H1 (cell line): ENCODE results near the gene QRICH2. TPM values are rescaled to one million over a fixed set of nuclear protein-coding genes. Genes with fewer than 3 reads are reported as not detected.

Experiments
- CTCF ChIA-PET: fragments of 300-600 bp; sonication (Branson Sonifier 250); formaldehyde crosslinking; loops from one replicate; lab custom pipeline; 2021; ENCODE audit not compliant: partially characterized antibody; lab: Charles Lee
- POLR2A ChIA-PET: fragments of 300-600 bp; sonication (Branson Sonifier 250); formaldehyde crosslinking; loops from one replicate; lab custom pipeline; 2021; ENCODE audit warnings: inconsistent platforms; ENCODE audit not compliant: partially characterized antibody; lab: Charles Lee
- DNase-seq, 2 experiments: peaks; one replicate each; pipeline versions ENCODE4 v3.0.0 to v3.0.0-alpha.2; 2010 to 2022; ENCODE audit warnings: low spot score in 2 of 2, low read depth in 1 of 2, mixed read lengths in 1 of 2
- FAIRE-seq: peaks from 2 replicates; lab custom pipeline; 2011; peaks lifted over from hg19 to GRCh38; lab: Jason Lieb, UNC
- H2AFZ ChIP-seq: 2 replicates; pipeline ENCODE4 v1.8.1; 2012; ENCODE audit warnings: low read length, inconsistent platforms
- H2AK5ac ChIP-seq: 2 replicates; pipeline ENCODE4 v1.6.1; 2013; ENCODE audit warnings: low read depth, low read length
- H2BK120ac ChIP-seq: replicated peaks from 2 replicates; pipeline ENCODE3; 2013; ENCODE audit warnings: low read depth, low read length, inconsistent platforms
- H2BK12ac ChIP-seq: 2 replicates; pipeline ENCODE4 v1.6.1; 2013; ENCODE audit warnings: low read depth, low read length
- H2BK15ac ChIP-seq: 2 replicates; pipeline ENCODE4 v1.6.1; 2013; ENCODE audit warnings: low read length
- H2BK20ac ChIP-seq: 2 replicates; pipeline ENCODE4 v1.6.1; 2013; ENCODE audit warnings: low read length
- H2BK5ac ChIP-seq: 2 replicates; pipeline ENCODE4 v1.6.1; 2013; ENCODE audit warnings: low read depth, low read length
- H3K14ac ChIP-seq: 2 replicates; pipeline ENCODE4 v1.6.1; 2013; ENCODE audit warnings: inconsistent platforms; ENCODE audit not compliant: insufficient read length
- H3K18ac ChIP-seq: 2 replicates; pipeline ENCODE4 v1.6.1; 2013; ENCODE audit warnings: low read length; ENCODE audit errors: extremely low read depth
- H3K23ac ChIP-seq: 2 replicates; pipeline ENCODE4 v1.6.1; 2013; ENCODE audit warnings: inconsistent platforms; ENCODE audit not compliant: insufficient read length
- H3K23me2 ChIP-seq: 2 replicates; pipeline ENCODE4 v1.6.1; 2013; ENCODE audit warnings: low read depth, low read length
- H3K27ac ChIP-seq: 2 replicates; pipeline ENCODE4 v1.6.1; 2011; ENCODE audit warnings: low read depth, low read length, inconsistent platforms
- H3K27me3 ChIP-seq, 4 experiments: replicated peaks in 1 of 4; 1 replicate in 1 of 4; 2 replicates in 3 of 4; pipeline versions ENCODE4 v1.6.1 to v1.8.1; 2011 to 2013; ENCODE audit warnings: low read length in 3 of 4, mild to moderate bottlenecking in 3 of 4, inconsistent platforms in 2 of 4, mixed read lengths in 2 of 4, moderate library complexity in 1 of 4; ENCODE audit not compliant: control insufficient read depth in 3 of 4, insufficient read depth in 3 of 4; ENCODE audit errors: extremely low read depth in 1 of 4
- H3K36me3 ChIP-seq, 4 experiments: 2 replicates each; pipeline versions ENCODE4 v1.6.1 to v1.8.1; 2011 to 2013; ENCODE audit warnings: mild to moderate bottlenecking in 4 of 4, low read length in 3 of 4, moderate library complexity in 2 of 4, control low read depth in 1 of 4, inconsistent platforms in 1 of 4; ENCODE audit not compliant: insufficient read depth in 4 of 4, control insufficient read depth in 2 of 4
- H3K4ac ChIP-seq: replicated peaks from 2 replicates; pipeline ENCODE3; 2013; ENCODE audit warnings: low read length, low read depth, mixed read lengths, inconsistent platforms; ENCODE audit not compliant: insufficient read length
- H3K4me1 ChIP-seq, 4 experiments: replicated peaks in 1 of 4; 1 replicate in 1 of 4; 2 replicates in 3 of 4; pipeline versions ENCODE4 v1.6.1 to v1.8.1; 2011 to 2013; ENCODE audit warnings: low read length in 3 of 4, inconsistent platforms in 2 of 4, mixed read lengths in 1 of 4; ENCODE audit not compliant: insufficient read depth in 4 of 4, control insufficient read depth in 3 of 4
- H3K4me2 ChIP-seq, 2 experiments: 2 replicates each; pipeline versions ENCODE4 v1.6.1 to v1.8.1; 2011 to 2013; ENCODE audit warnings: low read depth in 2 of 2, low read length in 2 of 2, control low read depth in 1 of 2, inconsistent platforms in 1 of 2, mild to moderate bottlenecking in 1 of 2; ENCODE audit not compliant: insufficient read depth in 1 of 2
- H3K4me3 ChIP-seq, 4 experiments: fragments of 200-600, 300-600 bp in 1 of 4; sonication (generic), shearing (Covaris generic), sonication (Bioruptor Twin) in 1 of 4; 2 replicates each; pipeline versions ENCODE4 v1.5.1 to v1.8.1; 2011 to 2016; ENCODE audit warnings: low read length in 4 of 4, low read depth in 3 of 4, control low read depth in 2 of 4, inconsistent platforms in 2 of 4, mild to moderate bottlenecking in 2 of 4, mixed read lengths in 1 of 4, moderate library complexity in 1 of 4; ENCODE audit not compliant: insufficient read depth in 2 of 4; ENCODE audit errors: extremely low read depth in 1 of 4
- H3K56ac ChIP-seq: replicated peaks from 2 replicates; pipeline ENCODE3; 2013; ENCODE audit warnings: low read depth, mild to moderate bottlenecking, mixed read lengths, low read length, inconsistent platforms; ENCODE audit not compliant: insufficient read length
- H3K79me1 ChIP-seq: 2 replicates; pipeline ENCODE4 v1.6.1; 2013; ENCODE audit warnings: low read depth, low read length, control low read depth
- H3K79me2 ChIP-seq, 2 experiments: 2 replicates each; pipeline versions ENCODE4 v1.6.1 to v1.8.1; 2012 to 2013; ENCODE audit warnings: low read length in 2 of 2, mild to moderate bottlenecking in 2 of 2, inconsistent platforms in 1 of 2; ENCODE audit not compliant: insufficient read depth in 2 of 2, control insufficient read depth in 1 of 2
- H3K9ac ChIP-seq, 4 experiments: replicated peaks in 1 of 4; 1 replicate in 1 of 4; 2 replicates in 3 of 4; pipeline versions ENCODE4 v1.6.1 to v1.8.1; 2011 to 2013; ENCODE audit warnings: low read depth in 3 of 4, low read length in 3 of 4, control low read depth in 2 of 4, mild to moderate bottlenecking in 2 of 4, moderate library complexity in 2 of 4, inconsistent platforms in 1 of 4; ENCODE audit errors: extremely low read depth in 1 of 4
- H3K9me3 ChIP-seq, 2 experiments: 2 replicates each; pipeline versions ENCODE4 v1.6.1 to v1.8.1; 2012 to 2013; ENCODE audit warnings: mild to moderate bottlenecking in 2 of 2, moderate library complexity in 2 of 2, control low read depth in 1 of 2, inconsistent platforms in 1 of 2, low read depth in 1 of 2, low read length in 1 of 2, mixed read lengths in 1 of 2; ENCODE audit not compliant: insufficient read depth in 2 of 2
- H4K20me1 ChIP-seq, 2 experiments: replicated peaks in 1 of 2; 2 replicates each; pipeline versions ENCODE3 to v1.8.1; 2011 to 2013; ENCODE audit warnings: inconsistent platforms in 2 of 2, low read length in 2 of 2, mild to moderate bottlenecking in 1 of 2; ENCODE audit not compliant: insufficient read depth in 2 of 2, control insufficient read depth in 1 of 2
- H4K5ac ChIP-seq: 2 replicates; pipeline ENCODE4 v1.6.1; 2013; ENCODE audit warnings: low read length, low read depth, mixed read lengths, inconsistent platforms; ENCODE audit not compliant: insufficient read length
- H4K8ac ChIP-seq: 2 replicates; pipeline ENCODE4 v1.8.0; 2013; ENCODE audit warnings: mild to moderate bottlenecking, moderate library complexity, low read length, inconsistent platforms; ENCODE audit not compliant: insufficient read depth; ENCODE audit errors: extremely low read depth
- H4K91ac ChIP-seq: replicated peaks from 2 replicates; pipeline ENCODE3; 2013; ENCODE audit warnings: low read length, mixed read lengths, inconsistent platforms; ENCODE audit not compliant: insufficient read length
- BRCA1 ChIP-seq: IDR thresholded peaks from 2 replicates; pipeline ENCODE4 v1.6.1; 2012; ENCODE audit warnings: low read depth, low read length, improper control_type of control experiment
- CBX5 ChIP-seq: fragments of 300-800, 300-1000 bp; sonication (generic); IDR thresholded peaks from 2 replicates; pipeline ENCODE4 v1.7.1; 2016; ENCODE audit warnings: antibody characterized with exemption, low read length, low read depth
- HDAC6 ChIP-seq: IDR thresholded peaks from one replicate; pipeline ENCODE4 v1.7.1; 2012; ENCODE audit warnings: low read depth, mild to moderate bottlenecking, inconsistent platforms, low read length, moderate library complexity
- PHF8 ChIP-seq: fragments of 200-600 bp; sonication (generic); conservative IDR thresholded peaks from 2 replicates; pipeline ENCODE4 v1.7.1; 2012; ENCODE audit warnings: low read depth, mild to moderate bottlenecking, inconsistent platforms, low read length, moderate library complexity
- POLR2A ChIP-seq, 2 experiments: IDR thresholded peaks; 1 replicate in 1 of 2; 2 replicates in 1 of 2; pipeline ENCODE4 v1.6.1; 2011; ENCODE audit warnings: low read depth in 2 of 2, low read length in 2 of 2, mild to moderate bottlenecking in 2 of 2; ENCODE audit errors: control extremely low read depth in 1 of 2
- POLR2AphosphoS5 ChIP-seq: IDR thresholded peaks from 2 replicates; pipeline ENCODE4 v1.6.1; 2011; ENCODE audit warnings: low read depth, low read length
- TAF1 ChIP-seq: IDR thresholded peaks from 2 replicates; pipeline ENCODE4 v1.6.1; 2011; ENCODE audit warnings: mild to moderate bottlenecking, low read depth, low read length
- YY1 ChIP-seq: IDR thresholded peaks from 2 replicates; pipeline ENCODE4 v1.6.1; 2011; ENCODE audit warnings: low read depth, mild to moderate bottlenecking, low read length
- WGBS, 2 experiments: shearing (Covaris generic) in 1 of 2; methylation state at CpG; one replicate each; pipeline versions ENCODE4 v1.1.6 to v1.1.7; 2013 to 2015; ENCODE audit warnings: low lambda C conversion rate in 2 of 2, mixed read lengths in 2 of 2, inconsistent platforms in 1 of 2, low coverage in 1 of 2, missing lambda C conversion rate in 1 of 2; ENCODE audit not compliant: insufficient replicate concordance in 2 of 2, insufficient coverage in 1 of 2, insufficient read length in 1 of 2; ENCODE audit errors: extremely low coverage in 1 of 2, missing lambda C conversion rate in 1 of 2; 5-methylcytosine and 5-hydroxymethylcytosine counted together
- polyA plus RNA-seq, 7 experiments: library from polyadenylated mRNA; depleted of rRNA in 3 of 7; stranded (reverse) in 5 of 7; unstranded in 2 of 7; fragments of >200 nt in 5 of 7; fragments of 200-250 nt in 2 of 7; gene quantifications; 1 replicate in 5 of 7; 2 replicates in 1 of 7; 4 replicates in 1 of 7; pipeline versions ENCODE4 v1.2.1 to v1.2.3, GENCODE V29; 2011 to 2013; ENCODE audit warnings: missing spikeins in 2 of 7, mixed read lengths in 2 of 7
- total RNA-seq: library from RNA; stranded (reverse); fragmentation: NEBNext Ultra II Directional; extraction: Animal tissue kit (Norgen Biotek cat#: 25700); gene quantifications from 2 replicates; pipeline ENCODE4 v1.2.1, GENCODE V29; 2021
- TF ChIP-seq, protein P1 (sequence below): IDR thresholded peaks from 2 replicates; pipeline ENCODE4 v1.6.1; 2012; ENCODE audit warnings: inconsistent platforms

Gene QRICH2
- total and polyA plus RNA-seq, 2 of the 8 experiments (the other 6 are each of a cell fraction or from before 2014, with no cell fraction given), result 2.8 to 3.8 TPM

DNA sequence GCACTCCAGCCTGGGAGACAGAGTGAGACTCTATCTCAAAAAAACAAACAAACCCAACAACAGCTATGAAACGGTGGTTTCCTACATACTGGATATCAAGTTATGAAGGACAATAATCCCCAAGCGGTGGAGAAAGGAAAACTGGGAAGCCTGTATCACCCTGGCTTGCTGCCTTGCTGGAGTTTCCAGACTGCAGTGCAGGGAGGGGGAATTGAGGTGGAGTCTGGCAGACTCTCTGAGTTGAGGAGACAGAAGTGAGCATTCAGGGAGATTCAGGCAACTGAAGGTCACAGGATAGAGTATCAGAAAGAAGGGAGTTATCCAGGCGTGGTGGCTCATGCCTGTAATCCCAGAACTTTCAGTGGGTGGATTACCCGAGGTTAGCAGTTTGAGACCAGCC lies 11.9 kb downstream of the QRICH2 start:
- WGBS, 2 experiments, result 88% methylated on average over 4 of the region's 4 CpGs; no CpG with 5 or more reads in 1 of the 2 experiments
- POLR2A ChIA-PET, result no interaction called here

More for the DNA sequence above, 11.9 kb downstream of the QRICH2 start:
- no peak overlapping the region for H2BK5ac ChIP-seq
- no peak overlapping the region for H3K27ac ChIP-seq
- no peak overlapping the region for H3K56ac ChIP-seq
- H3K18ac ChIP-seq, result no peak overlapping the region
- FAIRE-seq (no peak), DNase-seq (no peak)
- H3K36me3 ChIP-seq, result peaks cover 0 to 4% (median 0%) of the 10 kb centered on the region in 4 experiments; a peak in 1 of 8 replicates
- TF ChIP-seq POLR2AphosphoS5, result no peak
- no peak for TF ChIP-seq CBX5
- TF ChIP-seq TAF1, result no peak
- no peak for TF ChIP-seq YY1
- no peak for TF ChIP-seq PHF8
- no peak for TF ChIP-seq POLR2A (IDR thresholded peaks at IDR 0.05; ENCODE audit: control extremely low read depth in 1 of 2, low read depth in 2 of 2, low read length in 2 of 2)
- TF ChIP-seq HDAC6, result no peak
- TF ChIP-seq BRCA1, result no peak
- TF ChIP-seq, protein P1, sequence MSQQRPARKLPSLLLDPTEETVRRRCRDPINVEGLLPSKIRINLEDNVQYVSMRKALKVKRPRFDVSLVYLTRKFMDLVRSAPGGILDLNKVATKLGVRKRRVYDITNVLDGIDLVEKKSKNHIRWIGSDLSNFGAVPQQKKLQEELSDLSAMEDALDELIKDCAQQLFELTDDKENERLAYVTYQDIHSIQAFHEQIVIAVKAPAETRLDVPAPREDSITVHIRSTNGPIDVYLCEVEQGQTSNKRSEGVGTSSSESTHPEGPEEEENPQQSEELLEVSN, result no peak
- no peak overlapping the region for H3K14ac ChIP-seq
- H4K91ac ChIP-seq, result no peak overlapping the region
- no peak overlapping the region for H2BK20ac ChIP-seq
- H3K9me3 ChIP-seq, result no peaks in the 10 kb centered on the region
- H3K9ac ChIP-seq, result no peak overlapping the region
- H4K5ac ChIP-seq, result no peak overlapping the region
- H3K79me1 ChIP-seq, result no peaks in the 10 kb centered on the region
- H3K27me3 ChIP-seq, result no peaks in the 10 kb centered on the region
- H2BK12ac ChIP-seq, result no peak overlapping the region
- H3K79me2 ChIP-seq, result no peaks in the 10 kb centered on the region
- H3K23me2 ChIP-seq, result no peaks in the 10 kb centered on the region
- CTCF ChIA-PET, result interaction anchor here (0.6 to 7.7 kb wide), 7 partner anchors 8 to 412 kb away, joined by 3 to 76 read pairs (median 5); no protein-coding TSS in a partner anchor
- H3K4me2 ChIP-seq, result no peak overlapping the region
- peaks cover 0 to 5% of the 10 kb centered on the region in 2 experiments for H4K20me1 ChIP-seq
- no peak overlapping the region for H2AFZ ChIP-seq
- no peak overlapping the region for H2AK5ac ChIP-seq
- H3K4ac ChIP-seq, result no peak overlapping the region
- no peaks in the 10 kb centered on the region for H3K4me1 ChIP-seq
- no peak overlapping the region for H3K4me3 ChIP-seq
- H2BK15ac ChIP-seq, result no peak overlapping the region
- H3K23ac ChIP-seq, result no peak overlapping the region
- H4K8ac ChIP-seq, result no peak overlapping the region
- no peak overlapping the region for H2BK120ac ChIP-seq
